Measurements from ENCODE around the gene LDB3. TPM values are rescaled to one million over a fixed set of nuclear protein-coding genes. Genes with fewer than 3 reads are reported as not detected.

The LDB3 gene
- total RNA-seq, 2 donors from 2014 or later = 0.11 to 0.35 TPM

DNA sequence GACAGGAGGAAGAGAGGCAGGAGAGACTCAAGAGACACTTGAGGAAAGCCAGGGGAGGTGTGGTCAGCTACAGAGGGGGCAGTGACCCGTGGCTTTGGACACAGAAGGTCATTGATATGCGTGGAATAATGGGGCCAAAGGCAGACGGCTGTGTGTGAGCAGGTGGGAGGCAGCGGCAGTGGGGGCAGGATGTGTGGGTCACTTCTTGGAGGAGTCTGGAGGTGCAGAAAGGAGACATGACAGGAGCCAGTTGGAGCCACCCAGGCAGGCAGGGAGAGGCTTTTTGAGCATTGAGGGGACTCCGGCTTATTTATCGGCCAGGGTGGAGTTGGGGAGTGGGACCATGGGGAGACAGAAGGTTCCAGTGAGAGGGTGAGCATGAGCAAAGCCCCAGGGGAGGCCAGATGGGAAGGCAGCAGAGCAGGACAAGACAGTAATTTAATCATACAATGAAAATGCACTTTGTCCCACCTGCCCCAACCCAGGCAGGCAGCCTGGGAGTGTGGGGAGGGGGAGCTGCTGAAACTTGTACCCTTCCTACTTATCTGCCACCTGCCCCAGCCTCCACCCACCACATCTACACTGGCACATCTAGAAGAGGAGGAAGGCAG, 5.0 kb downstream of the LDB3 start:
- no peak overlapping the region for H3K27ac Mint-ChIP-seq
- DNase-seq = no peak

GRCh38 chr10:86673827-86674581, 5.7 kb downstream of the LDB3 start:
- no peaks in the 10 kb centered on the region for H3K36me3 ChIP-seq (ENCODE audit: control insufficient read depth, insufficient read depth, low read length)
- TF ChIP-seq, protein P1, sequence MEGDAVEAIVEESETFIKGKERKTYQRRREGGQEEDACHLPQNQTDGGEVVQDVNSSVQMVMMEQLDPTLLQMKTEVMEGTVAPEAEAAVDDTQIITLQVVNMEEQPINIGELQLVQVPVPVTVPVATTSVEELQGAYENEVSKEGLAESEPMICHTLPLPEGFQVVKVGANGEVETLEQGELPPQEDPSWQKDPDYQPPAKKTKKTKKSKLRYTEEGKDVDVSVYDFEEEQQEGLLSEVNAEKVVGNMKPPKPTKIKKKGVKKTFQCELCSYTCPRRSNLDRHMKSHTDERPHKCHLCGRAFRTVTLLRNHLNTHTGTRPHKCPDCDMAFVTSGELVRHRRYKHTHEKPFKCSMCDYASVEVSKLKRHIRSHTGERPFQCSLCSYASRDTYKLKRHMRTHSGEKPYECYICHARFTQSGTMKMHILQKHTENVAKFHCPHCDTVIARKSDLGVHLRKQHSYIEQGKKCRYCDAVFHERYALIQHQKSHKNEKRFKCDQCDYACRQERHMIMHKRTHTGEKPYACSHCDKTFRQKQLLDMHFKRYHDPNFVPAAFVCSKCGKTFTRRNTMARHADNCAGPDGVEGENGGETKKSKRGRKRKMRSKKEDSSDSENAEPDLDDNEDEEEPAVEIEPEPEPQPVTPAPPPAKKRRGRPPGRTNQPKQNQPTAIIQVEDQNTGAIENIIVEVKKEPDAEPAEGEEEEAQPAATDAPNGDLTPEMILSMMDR (conservative IDR thresholded peaks at IDR 0.05) = peak; percentile 13
- peak; percentile 70 for DNase-seq
- H3K9ac ChIP-seq (ENCODE audit: extremely low read depth, low read length, poor library complexity, severe bottlenecking) = no peak overlapping the region
- Mint-ChIP-seq H3K36me3 (ENCODE audit: low read depth) (no peaks in the 10 kb centered on the region), H3K9me3 (no peaks in the 10 kb centered on the region), H3K27ac (peak overlapping the region; percentile 73), H3K27me3 (ENCODE audit: insufficient read depth) (peaks cover 3% of the 10 kb centered on the region), H3K4me3 (no peak overlapping the region), H3K4me1 (peaks cover 21% of the 10 kb centered on the region)
- no peaks in the 10 kb centered on the region for H3K27me3 ChIP-seq (ENCODE audit: control insufficient read depth, insufficient read depth, low read length, poor library complexity, severe bottlenecking)
- no peaks in the 10 kb centered on the region for H3K9me3 ChIP-seq (ENCODE audit: control insufficient read depth, low read length)
- peaks cover 24% of the 10 kb centered on the region for H3K4me1 ChIP-seq (ENCODE audit: control insufficient read depth, insufficient read depth, low read length)
- 70 to 71% methylated on average over 9 to 11 of the region's 11 CpGs for WGBS, 2 experiments (ENCODE audit: insufficient coverage in 1 of 2, insufficient read length in 1 of 2)
- no peak overlapping the region for H3K4me3 ChIP-seq (ENCODE audit: low read length)
- peak overlapping the region; percentile 53 for H3K27ac ChIP-seq (ENCODE audit: low read depth, low read length)

More for the DNA sequence above, 5.0 kb downstream of the LDB3 start:
- no peak overlapping the region for H3K9ac ChIP-seq (ENCODE audit: extremely low read depth, low read length, poor library complexity, severe bottlenecking)
- no peak overlapping the region for H3K4me3 Mint-ChIP-seq
- H3K36me3 Mint-ChIP-seq (ENCODE audit: low read depth) = no peaks in the 10 kb centered on the region
- 75 to 83% methylated on average over 1 to 6 of the region's 6 CpGs for WGBS, 2 experiments (ENCODE audit: insufficient coverage in 1 of 2, insufficient read length in 1 of 2)
- peaks cover 21% of the 10 kb centered on the region for H3K4me1 Mint-ChIP-seq
- H3K9me3 Mint-ChIP-seq = no peaks in the 10 kb centered on the region
- TF ChIP-seq, protein P1 (conservative IDR thresholded peaks at IDR 0.05) = no peak
- H3K27me3 Mint-ChIP-seq (ENCODE audit: insufficient read depth) = peaks cover 3% of the 10 kb centered on the region
- peak overlapping the region; percentile 47 for H3K27ac ChIP-seq (ENCODE audit: low read depth, low read length)
- H3K9me3 ChIP-seq (ENCODE audit: control insufficient read depth, low read length) = no peaks in the 10 kb centered on the region
- no peak overlapping the region for H3K4me3 ChIP-seq (ENCODE audit: low read length)
- H3K36me3 ChIP-seq (ENCODE audit: control insufficient read depth, insufficient read depth, low read length) = no peaks in the 10 kb centered on the region
- peaks cover 29% of the 10 kb centered on the region for H3K4me1 ChIP-seq (ENCODE audit: control insufficient read depth, insufficient read depth, low read length)
- no peaks in the 10 kb centered on the region for H3K27me3 ChIP-seq (ENCODE audit: control insufficient read depth, insufficient read depth, low read length, poor library complexity, severe bottlenecking)

DNA sequence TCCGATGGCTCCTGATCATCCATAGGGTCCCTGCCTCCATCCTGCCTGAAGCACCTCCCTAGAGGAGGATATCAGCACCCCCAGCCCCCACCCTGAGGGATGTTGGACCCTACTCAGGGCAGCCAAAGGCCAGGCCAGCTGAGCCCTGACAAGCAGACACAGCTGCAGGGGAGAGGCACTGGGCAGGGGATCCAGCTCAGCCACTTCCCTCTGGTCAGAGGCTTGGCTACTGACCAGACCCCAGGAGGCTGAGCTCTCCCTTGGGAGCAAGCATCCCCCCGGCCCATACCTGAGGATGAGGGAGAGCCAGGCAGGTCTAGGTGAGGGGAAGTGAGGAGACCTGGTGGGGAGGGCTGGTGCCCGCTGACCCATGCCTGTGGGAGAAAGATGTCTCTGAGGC, 6.6 kb downstream of the LDB3 start:
- Mint-ChIP-seq H3K9me3 (no peaks in the 10 kb centered on the region), H3K4me1 (peaks cover 21% of the 10 kb centered on the region), H3K27me3 (ENCODE audit: insufficient read depth) (peaks cover 3% of the 10 kb centered on the region), H3K27ac (no peak overlapping the region), H3K36me3 (ENCODE audit: low read depth) (no peaks in the 10 kb centered on the region), H3K4me3 (no peak overlapping the region)
- Histone ChIP-seq H3K4me3 (ENCODE audit: low read length) (no peak overlapping the region), H3K4me1 (ENCODE audit: control insufficient read depth, insufficient read depth, low read length) (peaks cover 24% of the 10 kb centered on the region), H3K9ac (ENCODE audit: extremely low read depth, low read length, poor library complexity, severe bottlenecking) (no peak overlapping the region), H3K36me3 (ENCODE audit: control insufficient read depth, insufficient read depth, low read length) (no peaks in the 10 kb centered on the region), H3K9me3 (ENCODE audit: control insufficient read depth, low read length) (no peaks in the 10 kb centered on the region), H3K27ac (ENCODE audit: low read depth, low read length) (no peak overlapping the region), H3K27me3 (ENCODE audit: control insufficient read depth, insufficient read depth, low read length, poor library complexity, severe bottlenecking) (no peaks in the 10 kb centered on the region)
- no peak for DNase-seq
- 92 to 100% methylated on average over 1 to 3 of the region's 3 CpGs for WGBS, 2 experiments (ENCODE audit: insufficient coverage in 1 of 2, insufficient read length in 1 of 2)
- TF ChIP-seq, protein P1 (conservative IDR thresholded peaks at IDR 0.05) = no peak
